ENCODE data around the gene FBXO31. TPM values are rescaled to one million over a fixed set of nuclear protein-coding genes. Genes with fewer than 3 reads are reported as not detected.

Gene FBXO31
- total and polyA plus RNA-seq, 10 of the 15 experiments (the other 5 are each of a cell fraction or from before 2014, with no cell fraction given): 0.19 to 33.1 (median 10.3) TPM

DNA sequence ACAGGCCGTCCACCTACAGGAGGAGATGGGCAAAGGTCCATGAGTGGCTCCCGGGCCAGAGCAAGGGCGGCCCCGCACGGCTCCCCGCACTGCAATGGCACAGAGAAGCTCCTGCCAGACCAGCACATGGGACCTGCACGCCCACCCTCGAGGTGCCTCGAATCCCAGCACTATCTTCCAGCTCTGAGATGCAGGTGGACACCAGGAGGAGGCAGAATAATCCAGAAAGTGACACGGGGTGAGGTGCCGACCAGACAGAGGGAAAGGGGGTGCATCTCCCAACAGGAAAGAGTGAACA, 39.9 kb downstream of the FBXO31 start:
- in situ Hi-C loops (cut with MboI): no loop called here
- TF ChIP-seq, protein P1, sequence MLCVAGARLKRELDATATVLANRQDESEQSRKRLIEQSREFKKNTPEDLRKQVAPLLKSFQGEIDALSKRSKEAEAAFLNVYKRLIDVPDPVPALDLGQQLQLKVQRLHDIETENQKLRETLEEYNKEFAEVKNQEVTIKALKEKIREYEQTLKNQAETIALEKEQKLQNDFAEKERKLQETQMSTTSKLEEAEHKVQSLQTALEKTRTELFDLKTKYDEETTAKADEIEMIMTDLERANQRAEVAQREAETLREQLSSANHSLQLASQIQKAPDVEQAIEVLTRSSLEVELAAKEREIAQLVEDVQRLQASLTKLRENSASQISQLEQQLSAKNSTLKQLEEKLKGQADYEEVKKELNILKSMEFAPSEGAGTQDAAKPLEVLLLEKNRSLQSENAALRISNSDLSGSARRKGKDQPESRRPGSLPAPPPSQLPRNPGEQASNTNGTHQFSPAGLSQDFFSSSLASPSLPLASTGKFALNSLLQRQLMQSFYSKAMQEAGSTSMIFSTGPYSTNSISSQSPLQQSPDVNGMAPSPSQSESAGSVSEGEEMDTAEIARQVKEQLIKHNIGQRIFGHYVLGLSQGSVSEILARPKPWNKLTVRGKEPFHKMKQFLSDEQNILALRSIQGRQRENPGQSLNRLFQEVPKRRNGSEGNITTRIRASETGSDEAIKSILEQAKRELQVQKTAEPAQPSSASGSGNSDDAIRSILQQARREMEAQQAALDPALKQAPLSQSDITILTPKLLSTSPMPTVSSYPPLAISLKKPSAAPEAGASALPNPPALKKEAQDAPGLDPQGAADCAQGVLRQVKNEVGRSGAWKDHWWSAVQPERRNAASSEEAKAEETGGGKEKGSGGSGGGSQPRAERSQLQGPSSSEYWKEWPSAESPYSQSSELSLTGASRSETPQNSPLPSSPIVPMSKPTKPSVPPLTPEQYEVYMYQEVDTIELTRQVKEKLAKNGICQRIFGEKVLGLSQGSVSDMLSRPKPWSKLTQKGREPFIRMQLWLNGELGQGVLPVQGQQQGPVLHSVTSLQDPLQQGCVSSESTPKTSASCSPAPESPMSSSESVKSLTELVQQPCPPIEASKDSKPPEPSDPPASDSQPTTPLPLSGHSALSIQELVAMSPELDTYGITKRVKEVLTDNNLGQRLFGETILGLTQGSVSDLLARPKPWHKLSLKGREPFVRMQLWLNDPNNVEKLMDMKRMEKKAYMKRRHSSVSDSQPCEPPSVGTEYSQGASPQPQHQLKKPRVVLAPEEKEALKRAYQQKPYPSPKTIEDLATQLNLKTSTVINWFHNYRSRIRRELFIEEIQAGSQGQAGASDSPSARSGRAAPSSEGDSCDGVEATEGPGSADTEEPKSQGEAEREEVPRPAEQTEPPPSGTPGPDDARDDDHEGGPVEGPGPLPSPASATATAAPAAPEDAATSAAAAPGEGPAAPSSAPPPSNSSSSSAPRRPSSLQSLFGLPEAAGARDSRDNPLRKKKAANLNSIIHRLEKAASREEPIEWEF (IDR thresholded peaks at IDR 0.05; ENCODE audit: insufficient replicate concordance, low read depth, low read length): no peak
- no peak for TF ChIP-seq MTA2 (IDR thresholded peaks at IDR 0.05; ENCODE audit: low read depth)
- TF ChIP-seq ATF7 (IDR thresholded peaks at IDR 0.05; ENCODE audit: low read depth): no peak
- no peak for TF ChIP-seq POLR2AphosphoS2 (IDR thresholded peaks at IDR 0.05; ENCODE audit: low read depth, low read length)
- TF ChIP-seq CHD2 (IDR thresholded peaks at IDR 0.05; ENCODE audit: borderline replicate concordance, low read depth, low read length): no peak
- no peak for TF ChIP-seq CEBPB (IDR thresholded peaks at IDR 0.05; ENCODE audit: borderline replicate concordance in 1 of 2, low read depth in 2 of 2, low read length in 2 of 2)
- no peak for TF ChIP-seq NBN (IDR thresholded peaks at IDR 0.05)
- TF ChIP-seq ZNF274 (IDR thresholded peaks at IDR 0.05; ENCODE audit: insufficient read depth, insufficient read length): no peak
- TF ChIP-seq MTA3 (IDR thresholded peaks at IDR 0.05; ENCODE audit: borderline replicate concordance, low read length): no peak
- TF ChIP-seq RCOR1 (conservative IDR thresholded peaks at IDR 0.05; ENCODE audit: low read depth, low read length): no peak
- TF ChIP-seq KDM1A (IDR thresholded peaks at IDR 0.05; ENCODE audit: borderline replicate concordance): no peak
- no peak for TF ChIP-seq ZNF384 (IDR thresholded peaks at IDR 0.05; ENCODE audit: borderline replicate concordance, low read depth, low read length)
- no peak overlapping the region for H3K9ac ChIP-seq (ENCODE audit: control insufficient read depth, insufficient read depth, low read length)
- intact Hi-C loops (cut with micrococcal nuclease; ENCODE audit: unreplicated experiment): no loop called here
- H3K4me2 ChIP-seq (ENCODE audit: control insufficient read depth, insufficient read depth): no peak overlapping the region
- POLR2A ChIA-PET: no interaction called here
- H3K27ac ChIP-seq (ENCODE audit: control insufficient read depth, insufficient read depth): no peak overlapping the region
- H3K79me2 ChIP-seq (ENCODE audit: control insufficient read depth, insufficient read depth, low read length): no peaks in the 10 kb centered on the region
- CTCF ChIA-PET: no interaction called here
- H3K9me3 ChIP-seq (replicated peaks; ENCODE audit: control insufficient read depth, insufficient read depth, low read length): no peaks in the 10 kb centered on the region
- H3K4me1 ChIP-seq (ENCODE audit: control insufficient read depth, insufficient read depth, low read length): no peaks in the 10 kb centered on the region
- SMC1A ChIA-PET (ENCODE audit: uncharacterized antibody, unreplicated experiment): no interaction called here
- ATAC-seq: no peak
- no TSS peak for BruUV-seq (replicated peaks)
- RAD21 ChIA-PET (ENCODE audit: unreplicated experiment): no interaction called here
- FAIRE-seq: no peak
- no peak overlapping the region for H3K4me3 ChIP-seq
- H4K20me1 ChIP-seq (ENCODE audit: control insufficient read depth, insufficient read depth): no peaks in the 10 kb centered on the region
- WGBS (ENCODE audit: insufficient coverage, insufficient replicate concordance, low lambda C conversion rate, missing lambda C conversion rate): 90% methylated on average over 11 of the region's 11 CpGs
- H3K36me3 ChIP-seq (ENCODE audit: control insufficient read depth in 2 of 2, insufficient read depth in 2 of 2, low read length in 1 of 2): peaks cover 2 to 14% of the 10 kb centered on the region in 2 experiments; a peak in 3 of 4 replicates
- no peaks in the 10 kb centered on the region for H3K27me3 ChIP-seq (replicated peaks in 1 of 2; ENCODE audit: control insufficient read depth in 2 of 2, insufficient read depth in 2 of 2, low read length in 1 of 2)
- no peak for DNase-seq (ENCODE audit: low read depth, low spot score)
- H2AFZ ChIP-seq (ENCODE audit: control insufficient read depth, low read depth, low read length): no peak overlapping the region
